HepG2 (cell line): ENCODE data around the gene TSPAN5. TPM values are rescaled to one million over a fixed set of nuclear protein-coding genes. Genes with fewer than 3 reads are reported as not detected.

Source experiments
- ATAC-seq: fragments of 200-7000 bp; cut with Tn5 transposase; 3 replicates; pipeline ENCODE4 v1.9.1; 2020; ENCODE audit warnings: mild to moderate bottlenecking, moderate library complexity
- BruUV-seq: library from RNA; stranded (reverse); fragments of 400-500 nt; replicated peaks from 2 replicates; lab custom pipeline; 2021; lab: Mats Ljungman, UMichigan
- CTCF ChIA-PET: fragments of 300-600 bp; formaldehyde crosslinking; extraction: SDS; loops from one replicate; lab custom pipeline; 2021; ENCODE audit warnings: low total read pairs, inconsistent platforms, low intra/inter-chr PET ratio; lab: Yijun Ruan, JAX
- POLR2A ChIA-PET: fragments of 350-600 bp; sonication (Branson Sonifier 250); formaldehyde crosslinking; loops from one replicate; lab custom pipeline; 2020; ENCODE audit warnings: antibody characterized with exemption, inconsistent platforms; lab: Yijun Ruan, JAX
- DNase-seq: peaks from one replicate; pipeline ENCODE4 v3.0.0-alpha.2; 2015; ENCODE audit warnings: low spot score
- FAIRE-seq: peaks from 3 replicates; lab custom pipeline; 2011; peaks lifted over from hg19 to GRCh38; lab: Jason Lieb, UNC
- H2AFZ ChIP-seq: one replicate; pipeline ENCODE4 v1.6.1; 2011; ENCODE audit warnings: low read length, inconsistent platforms
- H3K27ac ChIP-seq: fragments of 300-600 bp; 3 replicates; pipeline ENCODE4 v1.8.0; 2011; ENCODE audit warnings: mixed run types, mild to moderate bottlenecking, mixed read lengths, low read length, inconsistent platforms; ENCODE audit not compliant: insufficient read depth; ENCODE audit errors: extremely low read length
- H3K27me3 ChIP-seq, 2 experiments: fragments of 200-600 bp in 1 of 2; 2 replicates in 1 of 2; 3 replicates in 1 of 2; pipeline versions ENCODE4 v1.6.0 to v1.8.0; 2011; ENCODE audit warnings: low read length in 2 of 2, mild to moderate bottlenecking in 2 of 2, moderate library complexity in 2 of 2, inconsistent platforms in 1 of 2; ENCODE audit not compliant: insufficient read depth in 2 of 2, control insufficient read depth in 1 of 2
- H3K36me3 ChIP-seq, 2 experiments: fragments of 200-600 bp in 1 of 2; replicated peaks in 1 of 2; 2 replicates in 1 of 2; 3 replicates in 1 of 2; pipeline versions ENCODE4 v1.5.1 to v1.8.0; 2011; ENCODE audit warnings: low read length in 2 of 2, inconsistent platforms in 1 of 2; ENCODE audit not compliant: insufficient read depth in 2 of 2, control insufficient read depth in 1 of 2
- H3K4me1 ChIP-seq: 2 replicates; pipeline ENCODE4 v1.5.1; 2012; ENCODE audit warnings: low read length, inconsistent platforms; ENCODE audit not compliant: insufficient read depth
- H3K4me2 ChIP-seq: 2 replicates; pipeline ENCODE4 v1.6.0; 2011; ENCODE audit warnings: low read depth, low read length, inconsistent platforms
- H3K4me3 ChIP-seq, 3 experiments: fragments of 200-600 bp in 1 of 3; sonication (generic), shearing (Covaris generic) in 1 of 3; replicated peaks in 1 of 3; 2 replicates each; pipeline ENCODE4 v1.5.1; 2011 to 2016; ENCODE audit warnings: low read length in 3 of 3, inconsistent platforms in 2 of 3, low read depth in 2 of 3, mild to moderate bottlenecking in 2 of 3, control low read depth in 1 of 3, mixed read lengths in 1 of 3; ENCODE audit not compliant: insufficient read depth in 1 of 3
- H3K79me2 ChIP-seq: one replicate; pipeline ENCODE4 v1.6.1; 2011; ENCODE audit warnings: low read length, inconsistent platforms; ENCODE audit not compliant: insufficient read depth
- H3K9ac ChIP-seq: 2 replicates; pipeline ENCODE4 v1.6.0; 2011; ENCODE audit warnings: mild to moderate bottlenecking, low read depth, low read length, inconsistent platforms; ENCODE audit not compliant: insufficient read depth
- H3K9me3 ChIP-seq: 2 replicates; pipeline ENCODE4 v1.5.1; 2012; ENCODE audit warnings: mild to moderate bottlenecking, low read length
- H4K20me1 ChIP-seq: 2 replicates; pipeline ENCODE4 v1.6.0; 2011; ENCODE audit warnings: inconsistent platforms, mild to moderate bottlenecking, low read length, moderate library complexity; ENCODE audit not compliant: insufficient read depth
- BRCA1 ChIP-seq: sonication (generic); formaldehyde crosslinking; IDR thresholded peaks from 2 replicates; pipeline ENCODE4 v1.4.0; 2020; ENCODE audit warnings: missing genetic modification reagents
- E2F2 ChIP-seq: sonication (generic); formaldehyde crosslinking; IDR thresholded peaks from 2 replicates; pipeline ENCODE4 v1.4.0; 2020; ENCODE audit warnings: missing genetic modification reagents, borderline replicate concordance
- HOXD1 ChIP-seq: sonication (generic); formaldehyde crosslinking; IDR thresholded peaks from 2 replicates; pipeline ENCODE4 v1.5.0; 2020; ENCODE audit warnings: missing genetic modification reagents
- MYNN ChIP-seq: sonication (generic); formaldehyde crosslinking; IDR thresholded peaks from 2 replicates; pipeline ENCODE4 v1.4.0; 2020; ENCODE audit warnings: mild to moderate bottlenecking, low read depth, missing genetic modification reagents
- RAD21 ChIP-seq: fragments of 450-650 bp; formaldehyde crosslinking; IDR thresholded peaks from 2 replicates; pipeline ENCODE4 v1.5.0; 2020; ENCODE audit warnings: mild to moderate bottlenecking
- U2AF1 ChIP-seq: fragments of 200-400 bp; formaldehyde crosslinking; optimal IDR thresholded peaks from 2 replicates; pipeline ENCODE3; 2017; ENCODE audit warnings: mild to moderate bottlenecking, low read depth, low read length
- ZNF281 ChIP-seq: sonication (generic); formaldehyde crosslinking; IDR thresholded peaks from 2 replicates; pipeline ENCODE4 v1.4.0; 2020; ENCODE audit warnings: missing genetic modification reagents, borderline replicate concordance
- ZNF329 ChIP-seq: sonication (generic); formaldehyde crosslinking; IDR thresholded peaks from 2 replicates; pipeline ENCODE4 v1.9.0; 2021; ENCODE audit warnings: low read depth, mild to moderate bottlenecking, missing genetic modification reagents
- ZNF550 ChIP-seq: sonication (generic); formaldehyde crosslinking; IDR thresholded peaks from 2 replicates; pipeline ENCODE4 v1.4.0; 2020; ENCODE audit warnings: mild to moderate bottlenecking, missing genetic modification reagents, borderline replicate concordance
- ZNF784 ChIP-seq: sonication (generic); formaldehyde crosslinking; IDR thresholded peaks from 2 replicates; pipeline ENCODE4 v1.5.1; 2020; ENCODE audit warnings: missing genetic modification reagents, mild to moderate bottlenecking, borderline replicate concordance
- WGBS: methylation state at CpG from one replicate; pipeline ENCODE4 v1.1.6; 2017; ENCODE audit warnings: low lambda C conversion rate; 5-methylcytosine and 5-hydroxymethylcytosine counted together
- in situ Hi-C: cut with HindIII; loops from 2 replicates; pipeline ENCODE4 v1.10.0; 2017; ENCODE audit warnings: low pct_unique_long_range_greater_than_20kb; ENCODE audit not compliant: extremely low pct_ligation_motif_present
- intact Hi-C: fragments of 100-400 bp; cut with micrococcal nuclease; formaldehyde crosslinking; loops from one replicate; pipeline ENCODE4 v1.10.0; 2022; ENCODE audit not compliant: unreplicated experiment
- polyA plus RNA-seq, 8 experiments: library from polyadenylated mRNA; depleted of rRNA in 3 of 8; stranded (reverse) in 7 of 8; unstranded in 1 of 8; fragments of >200 nt; fragmentation: Illumina TruSeq in 4 of 8; extraction: Trizol in 4 of 8; gene quantifications; 2 replicates each; pipeline versions ENCODE4 v1.2.1 to v1.2.3, GENCODE V29; 2011 to 2016; ENCODE audit warnings: low read depth in 4 of 8, missing spikeins in 1 of 8, mixed read lengths in 1 of 8; ENCODE audit not compliant: insufficient read depth in 1 of 8
- total RNA-seq, 5 experiments: library from RNA; depleted of rRNA; stranded (reverse); fragments of >200 nt; fragmentation: Illumina TruSeq; extraction: Trizol; gene quantifications; 2 replicates each; pipeline ENCODE4 v1.2.3, GENCODE V29; 2016; ENCODE audit warnings: low read depth in 1 of 5
- TF ChIP-seq, protein P1 (sequence below): IDR thresholded peaks from 2 replicates; pipeline ENCODE4 v1.6.1; 2016; ENCODE audit warnings: missing genetic modification reagents, missing compliant biosample characterization
- TF ChIP-seq, protein P2 (sequence below): sonication (generic); formaldehyde crosslinking; IDR thresholded peaks from 2 replicates; pipeline ENCODE4 v1.4.0; 2020; ENCODE audit warnings: missing genetic modification reagents

TSPAN5 gene
- total and polyA plus RNA-seq, 2 of the 13 experiments (the other 11 are each of a cell fraction or from before 2014, with no cell fraction given), result 0.20 to 0.53 TPM

DNA sequence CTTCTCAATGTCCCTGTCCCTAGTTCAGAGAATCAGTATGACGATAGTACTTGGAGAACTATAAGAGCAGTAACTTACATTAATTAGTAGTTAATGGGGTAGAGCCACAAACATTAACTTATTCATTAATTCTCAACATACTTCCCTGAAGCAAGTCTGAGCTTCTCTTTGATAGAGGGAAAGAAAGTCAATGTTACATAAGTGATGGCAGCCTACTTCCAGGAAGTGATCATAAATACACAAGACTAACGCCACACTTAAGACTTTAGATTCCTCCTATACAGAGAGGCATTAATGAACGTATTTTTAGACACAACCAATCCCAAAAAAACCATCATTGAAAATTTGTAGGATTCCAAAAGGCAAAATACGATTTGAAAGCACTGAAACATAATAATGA is 33.8 kb downstream of the TSPAN5 start:
- WGBS, result 26% methylated on average over 4 of the region's 4 CpGs
- DNase-seq, result no peak
- H3K4me2 ChIP-seq, result no peak overlapping the region
- in situ Hi-C loops (no loop called here), intact Hi-C loops (no loop called here)
- no peaks in the 10 kb centered on the region for H3K36me3 ChIP-seq
- BruUV-seq, result no TSS peak
- no peak for FAIRE-seq
- TF ChIP-seq BRCA1 (no peak), MYNN (CRISPR knock-in tag) (no peak), HOXD1 (no peak), ZNF784 (CRISPR knock-in tag) (no peak), RAD21 (no peak), ZNF550 (CRISPR knock-in tag) (no peak), ZNF281 (no peak), ZNF329 (no peak), E2F2 (CRISPR knock-in tag) (no peak), U2AF1 (no peak)
- TF ChIP-seq, protein P1, sequence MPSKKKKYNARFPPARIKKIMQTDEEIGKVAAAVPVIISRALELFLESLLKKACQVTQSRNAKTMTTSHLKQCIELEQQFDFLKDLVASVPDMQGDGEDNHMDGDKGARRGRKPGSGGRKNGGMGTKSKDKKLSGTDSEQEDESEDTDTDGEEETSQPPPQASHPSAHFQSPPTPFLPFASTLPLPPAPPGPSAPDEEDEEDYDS (CRISPR knock-in tag), result no peak
- TF ChIP-seq, protein P2, sequence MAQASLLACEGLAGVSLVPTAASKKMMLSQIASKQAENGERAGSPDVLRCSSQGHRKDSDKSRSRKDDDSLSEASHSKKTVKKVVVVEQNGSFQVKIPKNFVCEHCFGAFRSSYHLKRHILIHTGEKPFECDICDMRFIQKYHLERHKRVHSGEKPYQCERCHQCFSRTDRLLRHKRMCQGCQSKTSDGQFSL (CRISPR knock-in tag), result no peak
- H3K27ac ChIP-seq, result no peak overlapping the region
- CTCF ChIA-PET, result no interaction called here
- no peaks in the 10 kb centered on the region; a peak in 1 of 5 replicates for H3K27me3 ChIP-seq
- no peak overlapping the region for H2AFZ ChIP-seq
- H3K9me3 ChIP-seq, result no peaks in the 10 kb centered on the region
- 0 out of 2 replicates have a peak, but pooled peaks cover 7% of the 10 kb centered on the region for H3K4me1 ChIP-seq
- ATAC-seq, result no peak
- H4K20me1 ChIP-seq, result no peaks in the 10 kb centered on the region
- H3K9ac ChIP-seq, result no peak overlapping the region
- no peak overlapping the region for H3K4me3 ChIP-seq
- no peaks in the 10 kb centered on the region for H3K79me2 ChIP-seq
- POLR2A ChIA-PET, result no interaction called here
